Activated naive CD8-positive, alpha-beta T cell treated with anti-CD3 and anti-CD28 coated beads, Interleukin-2, amount 50 U/mL, for 24 hours (primary cell): ENCODE results near the gene ZAR1L.

ENCODE experiments used
- ATAC-seq: fragments of 150-1000 bp; cut with Tn5 transposase; one replicate; pipeline ENCODE4 v1.10.0; 2021
- DNase-seq: peaks from one replicate; pipeline ENCODE4 v3.0.0; 2021
- H3K27ac Mint-ChIP-seq: one replicate; pipeline ENCODE4 v1.8.0; 2021; ENCODE audit warnings: mild to moderate bottlenecking, mixed read lengths
- H3K27me3 Mint-ChIP-seq: one replicate; pipeline ENCODE4 v1.8.0; 2021; ENCODE audit warnings: mixed read lengths
- H3K36me3 Mint-ChIP-seq: one replicate; pipeline ENCODE4 v1.8.0; 2021; ENCODE audit warnings: low read depth, mixed read lengths
- H3K4me1 Mint-ChIP-seq: one replicate; pipeline ENCODE4 v1.8.0; 2021; ENCODE audit warnings: mixed read lengths
- H3K4me3 Mint-ChIP-seq: one replicate; pipeline ENCODE4 v1.8.0; 2021; ENCODE audit warnings: mild to moderate bottlenecking, moderate library complexity, mixed read lengths
- H3K9me3 Mint-ChIP-seq: one replicate; pipeline ENCODE4 v1.8.0; 2021; ENCODE audit warnings: mixed read lengths

Gene ZAR1L

DNA sequence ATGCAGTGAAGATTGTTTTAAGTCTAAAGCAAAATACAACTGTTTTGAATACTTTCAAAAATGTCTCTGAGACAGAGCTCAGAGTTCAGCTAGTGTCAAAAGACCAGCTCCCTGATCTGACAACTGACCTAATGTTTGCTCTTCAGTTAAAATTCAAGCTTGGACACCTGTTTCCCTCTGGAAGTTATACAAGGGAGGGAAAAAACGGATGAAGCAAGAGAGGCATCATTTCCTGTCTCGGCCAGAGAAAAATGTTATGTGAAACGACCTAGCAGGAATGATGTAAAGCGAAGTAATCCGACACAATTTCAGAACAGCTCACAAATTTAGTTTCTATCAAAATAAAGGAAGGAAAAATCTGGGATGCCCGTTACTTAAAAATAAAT is 59.4 kb downstream of the ZAR1L start:
- no peak overlapping the region for H3K27ac Mint-ChIP-seq
- H3K27me3 Mint-ChIP-seq = no peaks in the 10 kb centered on the region
- no peaks in the 10 kb centered on the region for H3K9me3 Mint-ChIP-seq
- H3K4me3 Mint-ChIP-seq = no peak overlapping the region
- H3K36me3 Mint-ChIP-seq = no peaks in the 10 kb centered on the region
- H3K4me1 Mint-ChIP-seq = no peaks in the 10 kb centered on the region
- no peak for DNase-seq
- ATAC-seq = no peak

DNA sequence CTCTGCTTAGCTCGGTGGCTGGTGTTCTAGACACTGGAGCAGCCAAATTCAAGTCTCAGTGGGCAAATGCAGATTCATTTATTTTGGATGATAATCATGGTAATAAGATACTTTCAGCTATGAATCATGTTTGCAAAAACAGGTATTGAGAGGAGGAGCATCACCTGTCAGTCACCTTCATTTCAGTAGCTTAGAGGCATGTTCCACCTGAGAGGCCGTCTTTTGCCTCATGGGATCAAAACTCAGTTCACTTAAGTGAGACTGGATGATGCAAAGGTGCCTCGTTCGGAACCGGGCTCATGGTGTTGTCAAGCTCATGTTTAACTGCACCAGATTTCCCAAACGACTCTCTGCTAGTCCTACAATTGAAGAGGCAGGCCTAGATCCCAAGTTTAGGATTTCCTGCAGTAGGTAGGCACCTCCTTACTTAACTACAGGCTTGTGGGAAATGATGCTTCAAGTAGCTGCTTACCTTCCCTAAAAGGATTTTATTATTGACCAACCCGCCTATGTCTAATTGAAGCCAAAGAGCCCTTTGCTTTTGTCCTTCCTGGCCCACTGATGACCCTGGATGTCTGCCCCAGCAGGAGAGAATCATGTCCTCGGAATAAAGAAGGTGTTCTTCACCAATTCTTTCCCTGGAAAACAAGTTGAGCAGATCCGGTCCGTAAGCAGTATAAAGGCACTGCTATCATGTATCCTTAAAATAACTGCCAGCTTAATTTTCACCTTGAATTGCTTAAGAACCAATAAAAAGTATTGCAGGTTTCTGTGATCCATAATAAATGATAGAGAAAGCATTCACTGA is 60.0 kb downstream of the ZAR1L start:
- no peak overlapping the region for H3K4me3 Mint-ChIP-seq
- no peaks in the 10 kb centered on the region for H3K4me1 Mint-ChIP-seq
- H3K36me3 Mint-ChIP-seq = no peaks in the 10 kb centered on the region
- no peaks in the 10 kb centered on the region for H3K27me3 Mint-ChIP-seq
- DNase-seq (no peak), ATAC-seq (no peak)
- H3K9me3 Mint-ChIP-seq = no peaks in the 10 kb centered on the region
- no peak overlapping the region for H3K27ac Mint-ChIP-seq

DNA sequence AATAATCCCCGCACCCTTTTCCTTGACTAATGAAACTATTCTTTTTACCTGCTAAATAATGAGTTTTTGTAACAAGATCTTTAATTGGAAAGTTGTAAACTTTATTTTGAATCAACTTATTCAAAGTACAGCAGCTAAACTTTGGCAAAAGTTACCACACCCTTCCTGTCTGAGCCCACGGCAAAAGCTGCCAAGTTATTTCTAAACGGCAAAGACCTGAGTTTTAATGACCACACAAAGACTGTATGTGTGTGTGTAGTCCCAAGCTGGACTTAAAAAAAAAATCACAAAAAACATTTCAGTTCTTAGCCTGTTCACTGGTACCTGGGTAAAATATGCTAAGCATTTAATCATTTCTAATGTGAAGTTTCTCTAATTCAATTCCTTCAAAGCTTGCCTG is 60.7 kb downstream of the ZAR1L start:
- Mint-ChIP-seq H3K27me3 (no peaks in the 10 kb centered on the region), H3K36me3 (no peaks in the 10 kb centered on the region), H3K27ac (no peak overlapping the region)

DNA sequence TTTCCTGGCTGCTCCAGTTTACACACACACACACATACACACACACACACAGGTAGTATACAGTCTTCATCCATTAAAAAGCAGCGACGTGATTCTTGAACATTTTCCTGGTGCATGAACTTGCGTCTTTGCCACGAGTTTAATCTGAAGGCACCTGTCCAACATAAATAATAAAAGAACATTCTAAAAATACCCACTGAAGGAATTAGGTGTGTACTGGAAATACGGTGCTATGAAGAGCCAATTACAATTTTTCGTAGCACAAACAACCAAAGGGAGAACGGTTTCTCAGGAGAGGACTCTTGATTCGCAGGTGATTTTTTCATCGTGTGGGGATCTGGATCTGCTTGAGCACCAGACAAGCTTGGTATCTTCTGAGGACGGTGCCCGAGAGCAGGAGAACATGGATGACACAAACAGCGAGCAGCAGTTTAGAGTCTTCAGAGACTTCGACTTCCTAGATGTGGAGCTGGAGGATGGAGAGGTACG is 61.2 kb downstream of the ZAR1L start:
- no peak for ATAC-seq
- H3K27ac Mint-ChIP-seq = no peak overlapping the region
- no peak for DNase-seq
- no peaks in the 10 kb centered on the region for H3K36me3 Mint-ChIP-seq
- no peaks in the 10 kb centered on the region for H3K9me3 Mint-ChIP-seq
- H3K4me3 Mint-ChIP-seq = no peak overlapping the region
- no peaks in the 10 kb centered on the region for H3K27me3 Mint-ChIP-seq
- no peaks in the 10 kb centered on the region for H3K4me1 Mint-ChIP-seq

More for the DNA sequence above, 60.7 kb downstream of the ZAR1L start:
- no peaks in the 10 kb centered on the region for H3K4me1 Mint-ChIP-seq
- H3K9me3 Mint-ChIP-seq = no peaks in the 10 kb centered on the region
- ATAC-seq (no peak), DNase-seq (no peak)
- no peak overlapping the region for H3K4me3 Mint-ChIP-seq
